ENCODE data around the gene PITX1. TPM values are rescaled to one million over a fixed set of nuclear protein-coding genes. Genes with fewer than 3 reads are reported as not detected.

The PITX1 gene
- total and polyA plus RNA-seq, 2 donors (not counting 1 experiment from before 2014, with no cell fraction given) = 0.13 TPM; not detected in 1

DNA sequence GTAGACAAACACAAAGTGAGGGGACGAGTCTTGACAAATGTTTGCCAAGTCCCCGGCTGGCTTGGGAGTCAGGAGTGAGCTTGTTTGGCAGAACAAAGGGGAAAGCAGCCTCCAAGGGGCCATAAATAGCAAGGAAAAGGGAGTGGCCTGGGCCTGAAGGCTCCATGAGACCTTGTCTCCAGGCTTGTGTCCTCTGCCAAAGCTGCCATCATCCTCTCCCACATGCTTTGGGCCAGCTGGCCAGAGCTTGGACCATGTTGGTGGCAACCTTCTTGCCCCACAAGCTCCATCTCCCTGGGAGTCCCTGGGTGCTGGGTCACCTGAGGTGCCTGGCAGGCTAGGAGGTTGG is 13.3 kb upstream of the PITX1 start:
- no peak overlapping the region for H2AFZ ChIP-seq (ENCODE audit: insufficient read depth, low read depth, low read length, poor library complexity, severe bottlenecking)
- Mint-ChIP-seq H3K4me3 (no peak overlapping the region), H3K27me3 (peaks cover 68% of the 10 kb centered on the region), H3K4me1 (peaks cover 32% of the 10 kb centered on the region), H3K9me3 (ENCODE audit: insufficient read depth) (no peaks in the 10 kb centered on the region), H3K27ac (no peak overlapping the region)
- H3K4me1 ChIP-seq (ENCODE audit: control insufficient read depth in 2 of 2, insufficient read depth in 2 of 2, low read length in 2 of 2) = peaks cover 31 to 33% of the 10 kb centered on the region in 2 donors
- H3K36me3 ChIP-seq (replicated peaks in 1 of 2; ENCODE audit: control extremely low read depth in 1 of 2, control insufficient read depth in 1 of 2, extremely low read depth in 1 of 2, insufficient read depth in 2 of 2, low read length in 1 of 2) = no peaks in the 10 kb centered on the region
- no peak overlapping the region for H3K4me2 ChIP-seq (replicated peaks; ENCODE audit: low read depth, low read length, poor library complexity, severe bottlenecking)
- CTCF ChIA-PET = interaction anchor here (2.5 kb wide), 1 partner anchor 9 kb away, joined by 6 read pairs; no protein-coding TSS in a partner anchor
- 78% methylated on average over 2 of the region's 2 CpGs for WGBS (ENCODE audit: insufficient coverage)
- intact Hi-C loops (cut with micrococcal nuclease) = loop anchor here (10.0 kb wide), 1 partner anchor 313 kb away; the partner anchor contains the start of gene CAMLG
- H3K9me3 ChIP-seq (ENCODE audit: control extremely low read depth in 1 of 3, control insufficient read depth in 2 of 3, insufficient read depth in 1 of 3, low read length in 2 of 3) = peaks cover 0 to 20% (median 0%) of the 10 kb centered on the region in 3 donors
- no peak overlapping the region for H3K4me3 ChIP-seq (ENCODE audit: control extremely low read depth in 1 of 5, extremely low read depth in 1 of 5, insufficient read depth in 1 of 5, low read depth in 2 of 5, low read length in 4 of 5)
- no peak overlapping the region for H3K9ac ChIP-seq (ENCODE audit: low read length)
- POLR2A ChIA-PET = no interaction called here
- no peak overlapping the region for H3K27ac ChIP-seq (ENCODE audit: low read length in 2 of 2)
- DNase-seq = no peak
- TF ChIP-seq, protein P1, sequence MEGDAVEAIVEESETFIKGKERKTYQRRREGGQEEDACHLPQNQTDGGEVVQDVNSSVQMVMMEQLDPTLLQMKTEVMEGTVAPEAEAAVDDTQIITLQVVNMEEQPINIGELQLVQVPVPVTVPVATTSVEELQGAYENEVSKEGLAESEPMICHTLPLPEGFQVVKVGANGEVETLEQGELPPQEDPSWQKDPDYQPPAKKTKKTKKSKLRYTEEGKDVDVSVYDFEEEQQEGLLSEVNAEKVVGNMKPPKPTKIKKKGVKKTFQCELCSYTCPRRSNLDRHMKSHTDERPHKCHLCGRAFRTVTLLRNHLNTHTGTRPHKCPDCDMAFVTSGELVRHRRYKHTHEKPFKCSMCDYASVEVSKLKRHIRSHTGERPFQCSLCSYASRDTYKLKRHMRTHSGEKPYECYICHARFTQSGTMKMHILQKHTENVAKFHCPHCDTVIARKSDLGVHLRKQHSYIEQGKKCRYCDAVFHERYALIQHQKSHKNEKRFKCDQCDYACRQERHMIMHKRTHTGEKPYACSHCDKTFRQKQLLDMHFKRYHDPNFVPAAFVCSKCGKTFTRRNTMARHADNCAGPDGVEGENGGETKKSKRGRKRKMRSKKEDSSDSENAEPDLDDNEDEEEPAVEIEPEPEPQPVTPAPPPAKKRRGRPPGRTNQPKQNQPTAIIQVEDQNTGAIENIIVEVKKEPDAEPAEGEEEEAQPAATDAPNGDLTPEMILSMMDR (IDR thresholded peaks at IDR 0.05) = no peak
- TF ChIP-seq EZH2 (IDR thresholded peaks at IDR 0.05; ENCODE audit: borderline replicate concordance, insufficient read depth, low read depth, low read length, poor library complexity, severe bottlenecking) = no peak
- peaks cover 0 to 93% (median 53%) of the 10 kb centered on the region in 4 experiments for H3K27me3 ChIP-seq (replicated peaks in 1 of 4; ENCODE audit: control extremely low read depth in 1 of 4, control insufficient read depth in 3 of 4, insufficient read depth in 4 of 4, low read length in 3 of 4)
- no peaks in the 10 kb centered on the region for H3K79me2 ChIP-seq (ENCODE audit: control insufficient read depth, insufficient read depth, low read length)
- ATAC-seq (ENCODE audit: low read depth) = no peak
- H4K20me1 ChIP-seq (ENCODE audit: control insufficient read depth, insufficient read depth, low read length, poor library complexity, severe bottlenecking) = no peaks in the 10 kb centered on the region

- Mint-ChIP-seq H3K27ac (no peak overlapping the region), H3K4me1 (peaks cover 27% of the 10 kb centered on the region), H3K9me3 (ENCODE audit: insufficient read depth) (no peaks in the 10 kb centered on the region), H3K27me3 (peaks cover 66% of the 10 kb centered on the region), H3K4me3 (no peak overlapping the region)
- ChIA-PET POLR2A (no interaction called here), CTCF (interaction anchor here (2.5 kb wide), 1 partner anchor 8 kb away, joined by 6 read pairs; no protein-coding TSS in a partner anchor)
- no peak overlapping the region for H3K9ac ChIP-seq (ENCODE audit: low read length)
- H3K27ac ChIP-seq (ENCODE audit: low read length in 2 of 2) = no peak overlapping the region
- H3K36me3 ChIP-seq (replicated peaks in 1 of 2; ENCODE audit: control extremely low read depth in 1 of 2, control insufficient read depth in 1 of 2, extremely low read depth in 1 of 2, insufficient read depth in 2 of 2, low read length in 1 of 2) = no peaks in the 10 kb centered on the region
- peaks cover 0 to 90% (median 52%) of the 10 kb centered on the region in 4 experiments for H3K27me3 ChIP-seq (replicated peaks in 1 of 4; ENCODE audit: control extremely low read depth in 1 of 4, control insufficient read depth in 3 of 4, insufficient read depth in 4 of 4, low read length in 3 of 4)
- no peak for ATAC-seq (ENCODE audit: low read depth)
- H4K20me1 ChIP-seq (ENCODE audit: control insufficient read depth, insufficient read depth, low read length, poor library complexity, severe bottlenecking) = no peaks in the 10 kb centered on the region
- 90% methylated on average over 4 of the region's 5 CpGs for WGBS (ENCODE audit: insufficient coverage)
- TF ChIP-seq EZH2 (IDR thresholded peaks at IDR 0.05; ENCODE audit: borderline replicate concordance, insufficient read depth, low read depth, low read length, poor library complexity, severe bottlenecking) = no peak
- TF ChIP-seq, protein P1 (IDR thresholded peaks at IDR 0.05) = no peak
- no peak overlapping the region for H3K4me3 ChIP-seq (ENCODE audit: control extremely low read depth in 1 of 5, extremely low read depth in 1 of 5, insufficient read depth in 1 of 5, low read depth in 2 of 5, low read length in 4 of 5)
- H3K79me2 ChIP-seq (ENCODE audit: control insufficient read depth, insufficient read depth, low read length) = no peaks in the 10 kb centered on the region
- intact Hi-C loops (cut with micrococcal nuclease) = loop anchor here (10.0 kb wide), 1 partner anchor 312 kb away; the partner anchor contains the start of gene CAMLG
- peaks cover 26 to 28% of the 10 kb centered on the region in 2 donors for H3K4me1 ChIP-seq (ENCODE audit: control insufficient read depth in 2 of 2, insufficient read depth in 2 of 2, low read length in 2 of 2)
- no peak overlapping the region for H3K4me2 ChIP-seq (replicated peaks; ENCODE audit: low read depth, low read length, poor library complexity, severe bottlenecking)
- peaks cover 0 to 19% (median 0%) of the 10 kb centered on the region in 3 donors for H3K9me3 ChIP-seq (ENCODE audit: control extremely low read depth in 1 of 3, control insufficient read depth in 2 of 3, insufficient read depth in 1 of 3, low read length in 2 of 3)
- no peak overlapping the region for H2AFZ ChIP-seq (ENCODE audit: insufficient read depth, low read depth, low read length, poor library complexity, severe bottlenecking)
- DNase-seq = no peak
These were observed 12.8 kb upstream of the PITX1 start for GRCh38 chr5:135046661-135047346.
